HL-60 (cell line): Measurements from ENCODE around the gene OR10H5.

Experiments
- DNase-seq, 2 experiments: peaks; one replicate each; pipeline ENCODE4 v3.0.0-alpha.2; 2010 to 2020; ENCODE audit warnings: low read depth in 1 of 2, low spot score in 1 of 2
- H3K27ac ChIP-seq: fragments of 250-450 bp; sonication (Bioruptor Pico); replicated peaks from 2 replicates; pipeline ENCODE4 v1.5.1; 2020; ENCODE audit warnings: mild to moderate bottlenecking, moderate library complexity
- H3K27me3 ChIP-seq: fragments of 250-450 bp; sonication (Bioruptor Pico); 2 replicates; pipeline ENCODE4 v1.5.1; 2021; ENCODE audit warnings: mild to moderate bottlenecking, moderate library complexity; ENCODE audit not compliant: insufficient read depth, poor library complexity, severe bottlenecking
- H3K4me3 ChIP-seq: replicated peaks from 2 replicates; pipeline ENCODE4 v1.5.1; 2011; ENCODE audit warnings: mild to moderate bottlenecking, control low read depth, low read length; ENCODE audit not compliant: insufficient read depth
- GABPA ChIP-seq: IDR thresholded peaks from 2 replicates; pipeline ENCODE4 v1.6.1; 2012; ENCODE audit warnings: low read depth
- POLR2AphosphoS5 ChIP-seq: IDR thresholded peaks from 2 replicates; pipeline ENCODE4 v1.6.1; 2012; ENCODE audit warnings: low read depth
- SPI1 ChIP-seq: IDR thresholded peaks from 2 replicates; pipeline ENCODE4 v1.6.1; 2012; ENCODE audit warnings: low read depth, mild to moderate bottlenecking, borderline replicate concordance
- TF ChIP-seq, protein P1 (sequence below): IDR thresholded peaks from one replicate; pipeline ENCODE4 v1.5.1; 2011; ENCODE audit warnings: low read length, control low read depth, inconsistent platforms; ENCODE audit not compliant: insufficient read depth
- TF ChIP-seq, protein P2 (sequence below): IDR thresholded peaks from 2 replicates; pipeline ENCODE4 v1.6.1; 2012; ENCODE audit warnings: low read depth; ENCODE audit not compliant: insufficient replicate concordance

Gene OR10H5

DNA sequence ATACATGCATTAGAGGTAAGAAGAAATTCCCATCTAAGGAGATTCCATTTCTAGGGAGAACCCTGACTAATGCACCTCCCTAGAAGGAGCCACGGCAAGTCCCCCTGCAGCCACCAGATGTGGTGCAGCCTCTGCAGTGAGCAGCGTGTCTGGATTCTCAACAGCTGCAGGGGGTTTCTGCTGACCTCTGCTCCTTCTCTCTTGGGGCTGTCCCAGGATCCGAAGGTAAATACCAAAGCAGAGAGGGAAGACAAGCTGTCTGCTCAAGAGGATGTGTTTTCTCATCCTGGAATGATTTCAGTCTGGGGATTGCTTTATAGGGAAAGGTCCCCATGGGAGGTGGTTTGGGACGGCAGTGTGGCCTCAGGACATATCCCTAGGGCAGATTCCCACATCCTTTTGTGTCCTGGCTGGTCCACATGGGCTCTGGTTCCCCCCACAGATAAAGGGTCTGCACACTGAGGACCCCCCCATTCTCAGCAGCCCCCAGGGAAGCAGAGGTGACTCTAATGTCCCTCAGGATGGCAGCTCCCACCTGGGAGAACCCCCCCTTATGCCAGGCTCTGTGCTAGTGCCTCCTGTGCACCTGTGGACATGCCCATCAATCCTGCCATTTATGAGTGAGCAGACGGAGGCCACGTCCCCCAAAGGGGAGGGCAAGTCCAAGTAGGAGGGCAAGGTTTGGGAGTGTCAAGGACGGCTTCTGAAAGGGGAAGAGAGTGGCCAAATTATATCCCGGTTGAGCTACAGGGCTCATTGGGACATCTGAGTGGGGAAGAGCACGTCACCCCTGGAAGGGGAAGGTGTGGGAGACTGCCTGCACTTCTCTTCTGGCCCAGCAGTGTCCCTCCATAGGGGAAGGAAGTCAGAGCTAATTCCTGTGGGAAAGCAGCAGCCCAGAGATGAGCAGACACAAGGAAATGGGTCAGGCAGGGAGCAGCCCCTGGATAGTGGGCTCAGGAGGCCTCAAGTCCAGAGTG, 10.2 kb upstream of the OR10H5 start:
- DNase-seq, result no peak
- TF ChIP-seq POLR2AphosphoS5 (no peak), GABPA (no peak), SPI1 (no peak)
- TF ChIP-seq, protein P1, sequence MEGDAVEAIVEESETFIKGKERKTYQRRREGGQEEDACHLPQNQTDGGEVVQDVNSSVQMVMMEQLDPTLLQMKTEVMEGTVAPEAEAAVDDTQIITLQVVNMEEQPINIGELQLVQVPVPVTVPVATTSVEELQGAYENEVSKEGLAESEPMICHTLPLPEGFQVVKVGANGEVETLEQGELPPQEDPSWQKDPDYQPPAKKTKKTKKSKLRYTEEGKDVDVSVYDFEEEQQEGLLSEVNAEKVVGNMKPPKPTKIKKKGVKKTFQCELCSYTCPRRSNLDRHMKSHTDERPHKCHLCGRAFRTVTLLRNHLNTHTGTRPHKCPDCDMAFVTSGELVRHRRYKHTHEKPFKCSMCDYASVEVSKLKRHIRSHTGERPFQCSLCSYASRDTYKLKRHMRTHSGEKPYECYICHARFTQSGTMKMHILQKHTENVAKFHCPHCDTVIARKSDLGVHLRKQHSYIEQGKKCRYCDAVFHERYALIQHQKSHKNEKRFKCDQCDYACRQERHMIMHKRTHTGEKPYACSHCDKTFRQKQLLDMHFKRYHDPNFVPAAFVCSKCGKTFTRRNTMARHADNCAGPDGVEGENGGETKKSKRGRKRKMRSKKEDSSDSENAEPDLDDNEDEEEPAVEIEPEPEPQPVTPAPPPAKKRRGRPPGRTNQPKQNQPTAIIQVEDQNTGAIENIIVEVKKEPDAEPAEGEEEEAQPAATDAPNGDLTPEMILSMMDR, result no peak
- TF ChIP-seq, protein P2, sequence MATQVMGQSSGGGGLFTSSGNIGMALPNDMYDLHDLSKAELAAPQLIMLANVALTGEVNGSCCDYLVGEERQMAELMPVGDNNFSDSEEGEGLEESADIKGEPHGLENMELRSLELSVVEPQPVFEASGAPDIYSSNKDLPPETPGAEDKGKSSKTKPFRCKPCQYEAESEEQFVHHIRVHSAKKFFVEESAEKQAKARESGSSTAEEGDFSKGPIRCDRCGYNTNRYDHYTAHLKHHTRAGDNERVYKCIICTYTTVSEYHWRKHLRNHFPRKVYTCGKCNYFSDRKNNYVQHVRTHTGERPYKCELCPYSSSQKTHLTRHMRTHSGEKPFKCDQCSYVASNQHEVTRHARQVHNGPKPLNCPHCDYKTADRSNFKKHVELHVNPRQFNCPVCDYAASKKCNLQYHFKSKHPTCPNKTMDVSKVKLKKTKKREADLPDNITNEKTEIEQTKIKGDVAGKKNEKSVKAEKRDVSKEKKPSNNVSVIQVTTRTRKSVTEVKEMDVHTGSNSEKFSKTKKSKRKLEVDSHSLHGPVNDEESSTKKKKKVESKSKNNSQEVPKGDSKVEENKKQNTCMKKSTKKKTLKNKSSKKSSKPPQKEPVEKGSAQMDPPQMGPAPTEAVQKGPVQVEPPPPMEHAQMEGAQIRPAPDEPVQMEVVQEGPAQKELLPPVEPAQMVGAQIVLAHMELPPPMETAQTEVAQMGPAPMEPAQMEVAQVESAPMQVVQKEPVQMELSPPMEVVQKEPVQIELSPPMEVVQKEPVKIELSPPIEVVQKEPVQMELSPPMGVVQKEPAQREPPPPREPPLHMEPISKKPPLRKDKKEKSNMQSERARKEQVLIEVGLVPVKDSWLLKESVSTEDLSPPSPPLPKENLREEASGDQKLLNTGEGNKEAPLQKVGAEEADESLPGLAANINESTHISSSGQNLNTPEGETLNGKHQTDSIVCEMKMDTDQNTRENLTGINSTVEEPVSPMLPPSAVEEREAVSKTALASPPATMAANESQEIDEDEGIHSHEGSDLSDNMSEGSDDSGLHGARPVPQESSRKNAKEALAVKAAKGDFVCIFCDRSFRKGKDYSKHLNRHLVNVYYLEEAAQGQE, result no peak
- H3K4me3 ChIP-seq, result no peak overlapping the region
- no peak overlapping the region for H3K27ac ChIP-seq
- no peaks in the 10 kb centered on the region for H3K27me3 ChIP-seq

DNA sequence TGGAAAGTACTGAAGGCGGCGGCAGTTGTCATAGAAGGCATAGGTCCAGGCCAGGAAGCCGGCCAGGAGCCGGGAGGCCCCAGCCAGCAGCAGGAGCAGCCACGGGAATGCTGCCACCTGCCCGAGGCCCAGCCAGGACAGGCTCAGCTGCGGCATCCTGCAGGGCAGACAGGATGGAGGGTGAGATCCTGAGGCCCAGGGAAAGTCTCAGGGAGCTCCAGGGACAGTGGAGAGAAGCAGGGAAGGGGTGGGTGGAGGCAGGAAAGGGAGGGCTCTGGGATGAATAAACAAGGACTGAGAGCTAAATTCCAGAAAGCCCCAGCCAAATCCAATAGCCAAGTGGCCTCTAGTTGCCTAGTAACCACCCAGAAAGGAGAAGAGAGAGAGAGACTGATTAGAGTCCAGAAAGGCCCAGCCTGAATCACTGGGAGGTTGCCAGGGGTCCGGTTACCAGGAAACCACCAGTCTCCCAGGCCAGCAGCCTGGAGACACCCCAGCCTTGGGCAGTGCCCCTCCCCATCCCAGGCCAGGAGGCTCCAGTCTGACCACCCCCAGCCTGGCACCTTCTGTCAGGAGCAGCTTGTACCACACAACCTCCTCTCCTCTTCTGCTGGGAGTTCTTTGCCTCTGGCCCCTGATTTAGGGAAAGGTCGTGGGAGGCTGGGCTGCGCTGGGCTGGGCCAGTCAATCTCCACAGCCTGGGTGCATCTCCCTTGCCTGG, 7.5 kb upstream of the OR10H5 start:
- no peaks in the 10 kb centered on the region for H3K27me3 ChIP-seq
- no peak overlapping the region for H3K27ac ChIP-seq
- H3K4me3 ChIP-seq, result no peak overlapping the region
- no peak for DNase-seq
- TF ChIP-seq POLR2AphosphoS5 (no peak), GABPA (no peak), SPI1 (no peak)
- TF ChIP-seq, protein P1, result no peak
- TF ChIP-seq, protein P2, result no peak

DNA sequence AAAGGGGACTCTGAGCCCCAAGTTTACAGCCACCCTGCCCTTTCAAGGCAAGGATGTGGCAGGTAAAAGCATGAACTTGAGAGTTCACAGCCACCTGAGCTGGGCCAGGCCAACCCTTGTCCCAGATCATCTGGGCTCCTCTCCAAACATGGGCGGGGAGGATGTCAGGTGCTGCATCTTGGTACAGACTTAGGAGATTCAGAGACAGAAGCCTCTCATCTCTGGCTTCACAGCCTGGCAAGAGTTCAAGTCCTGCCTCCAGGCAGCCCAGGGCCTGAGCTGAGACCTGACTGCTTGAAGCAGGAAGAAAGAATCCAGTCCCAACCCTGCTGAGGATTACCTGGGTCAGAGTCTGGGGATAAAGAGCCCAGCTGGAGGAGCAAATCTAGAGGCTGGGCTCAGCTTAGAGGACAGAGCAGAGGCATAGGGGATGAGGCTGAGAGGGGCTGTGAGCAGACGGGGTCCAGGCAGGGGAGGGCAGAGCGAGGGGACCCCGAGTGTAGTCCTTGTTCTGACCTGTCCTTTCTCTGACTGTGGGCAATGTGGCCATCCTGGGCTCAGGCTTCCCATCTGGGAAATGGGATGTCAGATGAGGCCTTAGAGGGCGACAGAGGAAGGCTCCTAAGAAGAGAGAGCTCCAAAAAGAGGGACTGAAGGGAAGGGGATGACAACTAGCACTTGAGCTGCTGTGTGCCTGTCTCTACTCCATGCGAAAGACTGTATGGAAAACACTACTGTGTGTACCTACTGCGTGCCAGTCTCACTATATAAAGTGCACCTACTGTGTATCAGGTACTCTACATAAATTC, 6.6 kb upstream of the OR10H5 start:
- DNase-seq, result no peak
- no peak for TF ChIP-seq SPI1
- TF ChIP-seq, protein P1, result no peak
- TF ChIP-seq, protein P2, result no peak
- no peak for TF ChIP-seq POLR2AphosphoS5
- TF ChIP-seq GABPA, result no peak
- Histone ChIP-seq H3K27me3 (no peaks in the 10 kb centered on the region), H3K27ac (no peak overlapping the region), H3K4me3 (no peak overlapping the region)
